ENCODE data around the gene BARX2.
"Not testable (repeated sequence)": the region's sequence is repeated elsewhere in the genome, so short reads cannot be mapped to it uniquely, and the experiment has no call there.

The BARX2 gene

DNA sequence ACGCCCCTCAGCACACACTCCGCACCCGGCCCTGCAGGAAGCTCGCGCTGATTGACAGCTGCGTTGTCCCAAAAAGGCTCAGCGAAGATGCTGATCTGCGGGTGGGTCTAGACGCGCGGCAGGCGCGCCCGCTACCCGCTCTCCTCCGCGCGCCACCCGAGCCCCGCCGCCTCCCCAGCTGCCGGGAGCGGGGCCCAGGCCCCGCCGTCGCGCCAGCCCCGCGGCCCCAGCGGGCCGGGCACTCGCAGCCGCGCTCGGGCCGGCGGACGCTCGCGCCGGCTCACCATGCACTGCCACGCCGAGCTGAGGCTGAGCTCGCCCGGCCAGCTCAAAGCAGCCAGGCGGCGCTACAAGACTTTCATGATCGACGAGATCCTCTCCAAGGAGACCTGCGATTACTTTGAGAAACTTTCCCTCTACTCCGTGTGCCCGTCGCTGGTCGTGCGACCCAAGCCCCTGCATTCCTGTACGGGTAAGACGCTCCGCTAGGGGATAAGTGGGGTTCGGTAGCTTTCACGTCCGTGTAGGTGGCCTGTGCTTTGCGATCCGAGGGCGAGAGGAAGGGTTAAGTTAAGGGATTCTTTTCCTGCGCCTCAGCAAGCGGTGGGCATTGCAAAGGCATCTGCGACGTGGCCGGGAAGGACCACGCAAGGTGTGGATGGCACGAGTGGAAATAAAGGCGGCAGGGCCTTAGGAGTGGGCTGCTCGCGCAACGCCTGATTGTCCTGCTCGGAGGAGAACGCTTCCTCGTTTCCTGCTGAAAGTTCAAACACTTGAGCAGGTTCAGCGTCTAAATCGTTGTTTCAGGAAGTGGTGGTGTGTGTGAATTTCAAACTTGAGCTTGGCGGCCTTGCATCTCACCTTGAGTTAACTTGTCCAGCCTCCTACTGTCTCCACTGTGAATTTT is at the start of gene BARX2:
Gene BARX2, plus strand, starts transcription at position 98 of the 907 bp plus-strand sequence. Its CDS starts 188 bp downstream, at position 286.
- FAIRE-seq, result no peak
- no peak for DNase-seq (ENCODE audit: low spot score)

GRCh38 chr11:129326921-129327320 is 48.7 kb upstream of the BARX2 start:
- no peak for FAIRE-seq
- no peak for DNase-seq (ENCODE audit: low spot score)

- DNase-seq (ENCODE audit: low spot score); FAIRE-seq: not testable (repeated sequence)
These were observed 47.9 kb upstream of the BARX2 start for GRCh38 chr11:129327708-129328107.

DNA sequence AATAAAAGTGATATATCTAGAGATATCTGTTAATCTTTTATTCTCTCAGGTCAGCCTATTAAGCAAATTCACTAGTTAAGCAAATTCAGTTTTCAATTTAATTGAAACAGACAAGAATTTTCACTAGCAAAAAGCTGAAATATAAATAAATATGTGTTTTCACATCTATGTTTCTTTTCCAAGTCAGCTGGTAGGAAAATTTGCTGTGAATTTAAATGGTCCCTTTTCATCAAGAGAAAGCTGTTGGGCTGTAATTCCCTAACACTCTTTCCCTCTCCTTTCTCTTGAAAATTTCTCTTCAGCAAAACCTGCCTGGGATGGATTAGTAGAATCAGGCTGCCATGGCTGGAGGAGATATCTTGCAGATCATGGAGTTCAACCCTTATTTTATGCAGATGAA is 46.9 kb upstream of the BARX2 start:
- no peak for DNase-seq (ENCODE audit: low spot score)
- FAIRE-seq, result no peak

- DNase-seq (ENCODE audit: low spot score) (no peak), FAIRE-seq (no peak)
These were observed 44.4 kb upstream of the BARX2 start for GRCh38 chr11:129331217-129331616.

DNA sequence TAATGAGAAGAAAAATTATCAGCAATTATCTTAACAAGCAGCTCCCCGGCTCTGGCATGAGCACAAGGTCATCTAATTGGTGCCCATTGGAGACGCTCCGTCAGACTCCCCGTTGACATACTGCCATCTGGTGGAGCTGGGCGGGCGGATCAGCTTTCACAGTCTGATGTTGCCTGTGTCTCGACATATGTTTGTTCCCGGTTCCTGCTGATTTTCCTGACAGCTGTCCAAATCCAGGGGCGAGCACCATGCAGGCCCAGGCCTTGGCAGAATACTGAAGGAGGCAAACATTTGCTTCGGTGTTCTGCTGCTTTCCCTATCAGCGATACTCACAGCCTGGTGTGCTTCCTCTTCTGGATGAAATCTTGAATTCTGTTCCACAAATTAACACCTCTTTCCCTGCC is 43.8 kb upstream of the BARX2 start:
- FAIRE-seq, result no peak
- peak; percentile 48 for DNase-seq (ENCODE audit: low spot score)

DNA sequence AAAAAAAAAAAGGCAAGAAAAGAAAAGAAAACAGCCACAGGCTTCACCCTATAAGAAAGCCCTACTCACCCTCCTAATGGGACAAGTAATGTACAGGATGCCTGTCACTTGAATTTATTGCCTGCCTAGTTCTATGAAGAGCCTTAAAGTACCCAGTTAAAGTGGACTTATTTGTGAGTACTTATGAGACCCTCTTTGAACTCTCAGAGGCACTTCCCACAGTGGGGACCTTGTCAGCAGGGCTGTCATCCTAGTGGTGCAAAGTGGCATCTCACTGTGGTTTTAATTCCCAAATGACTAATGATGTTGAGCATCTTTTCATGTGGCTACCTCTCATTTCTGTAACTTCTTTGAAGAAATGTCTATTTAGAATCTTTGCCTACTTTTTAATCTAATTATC is 41.8 kb upstream of the BARX2 start:
- DNase-seq (ENCODE audit: low spot score), result no peak

GRCh38 chr11:129344301-129344940 is 31.2 kb upstream of the BARX2 start:
- FAIRE-seq; DNase-seq (ENCODE audit: low spot score): not testable (repeated sequence)

More for the DNA sequence above, 41.8 kb upstream of the BARX2 start:
- FAIRE-seq, result no peak

- FAIRE-seq, result no peak
- no peak for DNase-seq (ENCODE audit: low spot score)
These were observed 28.7 kb upstream of the BARX2 start for GRCh38 chr11:129346916-129347315.

- FAIRE-seq (no peak), DNase-seq (ENCODE audit: low spot score) (no peak)
These were observed 26.8 kb upstream of the BARX2 start for GRCh38 chr11:129348813-129349212.

- DNase-seq (ENCODE audit: low spot score) (no peak), FAIRE-seq (no peak)
These were observed 23.0 kb upstream of the BARX2 start for GRCh38 chr11:129352676-129353075.

DNA sequence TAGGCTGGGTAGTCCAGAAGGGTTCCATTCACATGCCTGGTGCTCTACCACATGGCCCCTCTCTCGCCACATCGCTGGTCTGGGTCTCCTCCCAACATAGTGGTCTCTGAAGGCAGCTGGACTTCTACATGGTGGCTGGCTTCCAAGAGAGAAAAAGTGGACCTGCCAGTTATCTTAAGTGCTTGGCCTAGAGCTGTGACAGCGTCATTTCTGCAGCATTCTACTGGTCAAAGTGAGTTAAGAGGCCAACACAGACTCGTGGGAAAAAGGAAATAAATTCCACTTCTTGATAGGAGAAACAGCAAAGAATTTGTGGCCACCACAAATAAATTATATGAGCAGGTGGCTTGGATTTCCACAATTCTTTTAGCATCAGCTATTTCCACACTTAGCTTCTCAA is 21.0 kb upstream of the BARX2 start:
- no peak for DNase-seq (ENCODE audit: low spot score)
- no peak for FAIRE-seq

DNA sequence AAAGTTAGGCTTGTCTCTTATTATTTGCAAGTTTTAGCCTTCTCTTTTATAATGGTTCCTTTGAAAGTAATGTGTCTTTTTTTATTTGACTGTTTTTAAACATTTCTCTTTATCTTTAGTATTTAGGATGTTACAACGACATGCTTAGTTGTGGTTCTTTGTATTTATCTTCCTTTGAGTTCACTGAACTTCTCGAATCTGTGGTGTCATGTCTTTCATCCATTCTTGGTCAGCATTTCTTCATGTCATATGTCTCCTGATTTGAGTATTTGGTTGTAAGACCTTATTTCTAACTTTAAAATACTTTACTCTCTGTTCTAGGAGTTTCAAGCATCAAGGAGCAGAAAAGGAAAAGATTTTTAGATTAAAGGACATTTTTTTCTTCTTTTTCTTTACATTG is 15.9 kb upstream of the BARX2 start:
- DNase-seq (ENCODE audit: low spot score) (no peak), FAIRE-seq (no peak)

- FAIRE-seq (peak; percentile 8), DNase-seq (ENCODE audit: low spot score) (peak; percentile 72)
These were observed 11.4 kb upstream of the BARX2 start for GRCh38 chr11:129364143-129364654.

- FAIRE-seq (no peak), DNase-seq (ENCODE audit: low spot score) (no peak)
These were observed 9.8 kb upstream of the BARX2 start for GRCh38 chr11:129365816-129366215.

- FAIRE-seq (no peak), DNase-seq (ENCODE audit: low spot score) (no peak)
These were observed 8.7 kb upstream of the BARX2 start for GRCh38 chr11:129366737-129367597.

- DNase-seq (ENCODE audit: low spot score) (no peak), FAIRE-seq (no peak)
These were observed 6.6 kb upstream of the BARX2 start for GRCh38 chr11:129368889-129369672.

- FAIRE-seq, result no peak
- DNase-seq (ENCODE audit: low spot score), result no peak
These were observed 4.9 kb upstream of the BARX2 start for GRCh38 chr11:129370715-129371114.

DNA sequence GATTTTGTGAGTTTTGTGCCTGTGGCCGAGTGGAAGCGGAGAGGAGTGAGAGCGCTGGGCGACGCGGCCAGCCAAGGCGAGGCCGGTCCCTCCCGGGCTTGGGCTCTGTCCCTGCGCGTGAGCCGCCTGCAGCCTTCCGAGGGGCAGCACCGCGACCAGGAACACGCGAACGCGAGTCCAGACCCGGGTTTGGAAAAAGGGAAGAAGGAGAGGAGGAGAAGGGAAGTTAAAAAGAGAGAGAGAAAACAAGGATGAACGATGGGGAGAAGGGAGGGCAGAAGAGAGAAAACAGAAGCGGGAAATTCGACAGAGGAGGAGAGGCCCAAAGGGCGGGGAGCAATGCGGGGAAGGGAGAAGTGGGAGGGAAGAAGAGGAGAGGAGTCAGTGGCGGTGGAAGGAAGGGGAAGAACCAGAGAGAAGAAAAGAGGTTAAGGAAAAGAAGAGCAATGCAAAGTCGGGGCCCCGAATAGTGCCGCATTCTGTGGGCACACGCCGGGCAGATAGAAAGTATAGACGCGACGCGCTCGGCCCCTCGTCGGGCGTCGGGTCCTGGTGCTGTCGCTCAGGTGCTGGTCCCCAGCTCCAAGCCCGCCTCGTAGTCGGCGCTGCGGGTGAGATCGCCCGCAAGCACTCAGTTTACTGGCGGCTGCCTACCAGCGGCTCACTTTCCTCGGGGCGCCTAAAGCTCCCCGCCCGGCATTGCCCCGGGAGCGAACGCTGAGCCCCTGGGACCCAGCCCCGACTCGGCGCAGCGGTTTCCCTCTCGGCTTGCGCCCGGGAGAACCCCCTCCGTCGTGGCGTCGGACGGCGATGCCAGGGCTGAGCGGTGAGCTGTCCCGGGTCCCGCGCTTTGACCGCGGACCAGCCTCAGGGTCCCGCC is 2.8 kb upstream of the BARX2 start:
- no peak for FAIRE-seq
- no peak for DNase-seq (ENCODE audit: low spot score)

All from RCC 7860 (cell line).